SJCRH30 (cell line): Measurements from ENCODE around the gene TRIM28. TPM values are rescaled to one million over a fixed set of nuclear protein-coding genes. Genes with fewer than 3 reads are reported as not detected.
A peak's percentile ranks its signal among the peaks of the same experiment; 100 is the strongest.

ENCODE experiments used
- DNase-seq, 2 experiments: peaks; one replicate each; pipeline ENCODE4 v3.0.0-alpha.2; 2015 to 2020
- H3K27ac ChIP-seq: fragments of 250-450 bp; sonication (Bioruptor Pico); 2 replicates; pipeline ENCODE4 v1.5.1; 2020; ENCODE audit warnings: mild to moderate bottlenecking, moderate library complexity
- H3K27me3 ChIP-seq: fragments of 250-450 bp; sonication (Bioruptor Pico); 2 replicates; pipeline ENCODE4 v1.5.1; 2020; ENCODE audit warnings: mild to moderate bottlenecking, moderate library complexity
- H3K36me3 ChIP-seq: fragments of 250-450 bp; sonication (Bioruptor Pico); 2 replicates; pipeline ENCODE4 v1.5.1; 2020; ENCODE audit warnings: mild to moderate bottlenecking, moderate library complexity
- H3K4me1 ChIP-seq: fragments of 250-450 bp; sonication (Bioruptor Pico); 2 replicates; pipeline ENCODE4 v1.5.1; 2020; ENCODE audit warnings: mild to moderate bottlenecking, moderate library complexity
- H3K4me3 ChIP-seq: fragments of 250-450 bp; sonication (Bioruptor Pico); 2 replicates; pipeline ENCODE4 v1.5.1; 2020; ENCODE audit warnings: mild to moderate bottlenecking, moderate library complexity
- H3K9me3 ChIP-seq: fragments of 250-450 bp; sonication (Bioruptor Pico); replicated peaks from 2 replicates; pipeline ENCODE4 v1.5.1; 2020; ENCODE audit warnings: mild to moderate bottlenecking, moderate library complexity
- total RNA-seq: library from RNA; depleted of rRNA; stranded (reverse); fragments of >200 nt; shearing (Covaris generic); gene quantifications from 2 replicates; pipeline ENCODE4 v1.2.3, GENCODE V29; 2014

The TRIM28 gene
- total RNA-seq, 1 experiment from 2014 or later = 586 TPM

- Histone ChIP-seq H3K36me3 (peaks cover 9% of the 10 kb centered on the region), H3K27ac (peak overlapping the region; percentile 84), H3K4me3 (peak overlapping the region; percentile 62), H3K27me3 (no peaks in the 10 kb centered on the region), H3K4me1 (peaks cover 3% of the 10 kb centered on the region; the same call in 1 of the 2 replicates), H3K9me3 (no peaks in the 10 kb centered on the region)
- peak; percentile 98 for DNase-seq
Observed at GRCh38 chr19:58558623-58559274, 14.9 kb downstream of the TRIM28 start.

GRCh38 chr19:58559275-58560006, 15.6 kb downstream of the TRIM28 start:
- Histone ChIP-seq H3K4me1 (peaks cover 3% of the 10 kb centered on the region; the same call in 1 of the 2 replicates), H3K36me3 (peaks cover 9% of the 10 kb centered on the region), H3K27ac (peak overlapping the region; percentile 84), H3K9me3 (no peaks in the 10 kb centered on the region), H3K4me3 (peak overlapping the region; percentile 62), H3K27me3 (no peaks in the 10 kb centered on the region)
- peak; percentile 94 for DNase-seq

- Histone ChIP-seq H3K4me3 (peak overlapping the region; percentile 62), H3K4me1 (peaks cover 3% of the 10 kb centered on the region; the same call in 1 of the 2 replicates), H3K27ac (peak overlapping the region; percentile 84; the same call in 1 of the 2 replicates), H3K36me3 (peaks cover 9% of the 10 kb centered on the region), H3K27me3 (no peaks in the 10 kb centered on the region), H3K9me3 (no peaks in the 10 kb centered on the region)
- DNase-seq = no peak
Observed at GRCh38 chr19:58560007-58560887, 16.4 kb downstream of the TRIM28 start.

GRCh38 chr19:58560921-58561320, 17.1 kb downstream of the TRIM28 start:
- Histone ChIP-seq H3K4me1 (peaks cover 3% of the 10 kb centered on the region; the same call in 1 of the 2 replicates), H3K27me3 (no peaks in the 10 kb centered on the region), H3K4me3 (no peak overlapping the region), H3K36me3 (peaks cover 9% of the 10 kb centered on the region), H3K27ac (no peak overlapping the region), H3K9me3 (no peaks in the 10 kb centered on the region)
- no peak for DNase-seq

GRCh38 chr19:58561373-58562121, 17.7 kb downstream of the TRIM28 start:
- H3K4me3 ChIP-seq = no peak overlapping the region

GRCh38 chr19:58562122-58563033, 18.5 kb downstream of the TRIM28 start:
- H3K36me3 ChIP-seq = no peaks in the 10 kb centered on the region
- no peaks in the 10 kb centered on the region for H3K9me3 ChIP-seq
- no peaks in the 10 kb centered on the region for H3K27me3 ChIP-seq
- no peak for DNase-seq
- no peak overlapping the region for H3K27ac ChIP-seq
- no peak overlapping the region for H3K4me3 ChIP-seq
- H3K4me1 ChIP-seq = peaks cover 3% of the 10 kb centered on the region; the same call in 1 of the 2 replicates

More at GRCh38 chr19:58561373-58562121, 17.7 kb downstream of the TRIM28 start:
- Histone ChIP-seq H3K9me3 (no peaks in the 10 kb centered on the region), H3K27me3 (no peaks in the 10 kb centered on the region), H3K27ac (no peak overlapping the region), H3K36me3 (peaks cover 4% of the 10 kb centered on the region), H3K4me1 (peaks cover 3% of the 10 kb centered on the region; the same call in 1 of the 2 replicates)
- DNase-seq = no peak

GRCh38 chr19:58563034-58563573, 19.2 kb downstream of the TRIM28 start:
- no peak overlapping the region for H3K4me3 ChIP-seq
- H3K36me3 ChIP-seq = no peaks in the 10 kb centered on the region
- no peaks in the 10 kb centered on the region for H3K27me3 ChIP-seq
- peaks cover 3% of the 10 kb centered on the region; the same call in 1 of the 2 replicates for H3K4me1 ChIP-seq
- H3K9me3 ChIP-seq = no peaks in the 10 kb centered on the region
- DNase-seq = no peak
- no peak overlapping the region for H3K27ac ChIP-seq

GRCh38 chr19:58563823-58564222, 20.0 kb downstream of the TRIM28 start:
- Histone ChIP-seq H3K27ac (no peak overlapping the region), H3K27me3 (no peaks in the 10 kb centered on the region), H3K36me3 (no peaks in the 10 kb centered on the region), H3K4me3 (no peak overlapping the region), H3K4me1 (peaks cover 3% of the 10 kb centered on the region; the same call in 1 of the 2 replicates), H3K9me3 (no peaks in the 10 kb centered on the region)
- DNase-seq = no peak

GRCh38 chr19:58566989-58567388, 23.1 kb downstream of the TRIM28 start:
- Histone ChIP-seq H3K27me3 (no peaks in the 10 kb centered on the region), H3K4me3 (no peak overlapping the region)
- DNase-seq = no peak

GRCh38 chr19:58568453-58569130, 24.7 kb downstream of the TRIM28 start:
- Histone ChIP-seq H3K4me3 (no peak overlapping the region), H3K36me3 (no peaks in the 10 kb centered on the region), H3K27ac (no peak overlapping the region), H3K9me3 (no peaks in the 10 kb centered on the region), H3K27me3 (no peaks in the 10 kb centered on the region), H3K4me1 (no peaks in the 10 kb centered on the region)
- DNase-seq = no peak

More at GRCh38 chr19:58566989-58567388, 23.1 kb downstream of the TRIM28 start:
- Histone ChIP-seq H3K9me3 (no peaks in the 10 kb centered on the region), H3K36me3 (no peaks in the 10 kb centered on the region), H3K4me1 (no peaks in the 10 kb centered on the region), H3K27ac (no peak overlapping the region)

- no peak for DNase-seq
- Histone ChIP-seq H3K4me3 (no peak overlapping the region), H3K9me3 (no peaks in the 10 kb centered on the region), H3K36me3 (no peaks in the 10 kb centered on the region), H3K4me1 (no peaks in the 10 kb centered on the region), H3K27me3 (no peaks in the 10 kb centered on the region), H3K27ac (no peak overlapping the region)
Observed at GRCh38 chr19:58569191-58569942, 25.5 kb downstream of the TRIM28 start.
